Activated CD4-positive, alpha-beta memory T cell treated with anti-CD3 and anti-CD28 coated beads for 36 hours (primary cell): ENCODE measurements around the gene SULT1C3. TPM values are rescaled to one million over a fixed set of nuclear protein-coding genes. Genes with fewer than 3 reads are reported as not detected.

Source experiments
- CTCF ChIA-PET: fragments of 350-600 bp; sonication (Branson Sonifier 250); formaldehyde crosslinking; loops from one replicate; lab custom pipeline; 2021; ENCODE audit warnings: antibody characterized with exemption, inconsistent platforms; lab: Charles Lee
- POLR2A ChIA-PET: fragments of 350-600 bp; sonication (Branson Sonifier 250); formaldehyde crosslinking; loops from one replicate; lab custom pipeline; 2021; ENCODE audit warnings: antibody characterized with exemption; lab: Charles Lee
- DNase-seq: peaks from one replicate; pipeline ENCODE4 v3.0.0-alpha.2; 2020
- H3K27ac Mint-ChIP-seq: one replicate; pipeline ENCODE4 v1.8.0; 2021; ENCODE audit warnings: mixed read lengths
- H3K27me3 Mint-ChIP-seq: one replicate; pipeline ENCODE4 v1.8.0; 2021; ENCODE audit warnings: mixed read lengths
- H3K36me3 Mint-ChIP-seq: one replicate; pipeline ENCODE4 v1.8.0; 2021; ENCODE audit warnings: mixed read lengths
- H3K4me1 Mint-ChIP-seq: one replicate; pipeline ENCODE4 v1.8.0; 2021; ENCODE audit warnings: low read depth, mixed read lengths
- H3K4me3 Mint-ChIP-seq: one replicate; pipeline ENCODE4 v1.8.0; 2021; ENCODE audit warnings: mild to moderate bottlenecking, mixed read lengths
- H3K9me3 Mint-ChIP-seq: one replicate; pipeline ENCODE4 v1.8.0; 2021; ENCODE audit warnings: mixed read lengths
- intact Hi-C: fragments of 100-400 bp; cut with micrococcal nuclease; formaldehyde crosslinking; loops from one replicate; pipeline ENCODE4 v1.15.1; 2023
- total RNA-seq, 2 experiments: library from RNA; stranded (reverse); gene quantifications; one replicate each; pipeline ENCODE4 v1.2.3, GENCODE V29; 2021

The SULT1C3 gene
- total RNA-seq, 2 experiments from 2014 or later, result not detected

DNA sequence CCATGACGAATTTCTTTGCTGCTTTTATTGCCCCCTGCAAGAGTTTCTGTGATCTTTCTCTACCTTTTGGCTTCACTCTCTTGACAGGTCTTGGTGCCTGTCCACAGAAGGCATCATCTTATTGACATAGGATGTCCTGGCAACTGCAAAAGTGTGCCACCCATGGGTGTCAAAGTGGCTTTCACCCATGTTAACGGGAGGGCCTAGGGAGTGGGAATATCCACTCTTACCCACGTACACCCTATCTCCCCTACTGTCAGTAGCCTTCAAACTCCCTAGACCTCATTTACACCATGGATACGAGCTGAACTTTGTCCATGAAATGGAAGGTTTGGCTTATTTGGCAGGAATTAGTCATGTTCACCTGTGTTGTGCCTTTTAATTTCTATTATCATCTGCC is 16.2 kb upstream of the SULT1C3 start:
- Mint-ChIP-seq H3K4me3 (no peak overlapping the region), H3K27me3 (no peaks in the 10 kb centered on the region), H3K27ac (no peak overlapping the region), H3K4me1 (no peaks in the 10 kb centered on the region), H3K9me3 (peaks cover 12% of the 10 kb centered on the region), H3K36me3 (no peaks in the 10 kb centered on the region)
- CTCF ChIA-PET, result no interaction called here
- POLR2A ChIA-PET, result no interaction called here
- intact Hi-C loops, result no loop called here
- DNase-seq, result no peak

- peaks cover 1% of the 10 kb centered on the region for H3K27me3 Mint-ChIP-seq
- ChIA-PET POLR2A (no interaction called here), CTCF (no interaction called here)
- H3K4me3 Mint-ChIP-seq, result no peak overlapping the region
- intact Hi-C loops, result no loop called here
- no peak for DNase-seq
- no peaks in the 10 kb centered on the region for H3K4me1 Mint-ChIP-seq
- H3K9me3 Mint-ChIP-seq, result peaks cover 12% of the 10 kb centered on the region
- no peak overlapping the region for H3K27ac Mint-ChIP-seq
- H3K36me3 Mint-ChIP-seq, result no peaks in the 10 kb centered on the region
Measured at GRCh38 chr2:108224022-108224421, 15.7 kb upstream of the SULT1C3 start.

DNA sequence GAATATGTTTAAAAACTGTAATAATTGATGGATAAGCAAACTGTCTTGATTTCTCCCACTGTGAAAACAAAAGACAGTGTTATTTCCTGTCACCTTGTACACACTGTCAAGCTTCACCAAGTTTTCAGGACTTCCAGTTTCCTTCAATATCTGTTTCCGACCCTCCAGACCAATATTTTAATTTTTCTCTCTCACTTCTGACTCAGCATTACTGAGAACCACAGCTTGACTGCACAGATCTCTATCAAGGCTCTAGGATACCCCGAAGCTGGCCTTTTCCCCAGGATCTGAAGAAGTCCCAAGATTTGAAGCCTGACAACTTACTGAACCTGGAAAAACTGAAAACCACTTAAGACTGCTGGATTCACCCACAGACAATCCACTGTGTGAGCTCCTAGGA is 13.2 kb upstream of the SULT1C3 start:
- H3K27ac Mint-ChIP-seq, result no peak overlapping the region
- intact Hi-C loops, result no loop called here
- DNase-seq, result no peak
- CTCF ChIA-PET, result no interaction called here
- H3K4me1 Mint-ChIP-seq, result no peaks in the 10 kb centered on the region
- H3K9me3 Mint-ChIP-seq, result peaks cover 12% of the 10 kb centered on the region
- peaks cover 2% of the 10 kb centered on the region for H3K27me3 Mint-ChIP-seq
- POLR2A ChIA-PET, result no interaction called here
- H3K4me3 Mint-ChIP-seq, result no peak overlapping the region
- no peaks in the 10 kb centered on the region for H3K36me3 Mint-ChIP-seq

DNA sequence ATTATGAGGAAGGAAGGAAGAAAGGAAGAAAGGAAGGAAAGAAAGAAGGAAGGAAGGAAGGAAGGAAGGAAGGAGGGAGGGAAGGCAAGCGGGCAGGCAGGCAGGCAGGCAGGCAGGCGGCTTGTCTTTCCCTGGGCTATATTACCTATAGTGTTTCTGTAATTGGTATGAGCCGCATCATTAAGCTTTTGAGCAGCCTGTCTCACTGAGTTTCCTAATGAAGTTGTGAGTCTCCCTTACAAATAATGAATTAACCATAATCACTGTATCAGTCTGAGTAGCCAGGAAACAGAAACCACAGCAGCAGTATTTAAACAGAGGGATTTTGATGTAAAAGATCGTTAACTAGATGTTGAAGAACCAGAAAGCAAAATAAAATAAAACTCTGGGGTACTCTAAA is 11.8 kb upstream of the SULT1C3 start:
- CTCF ChIA-PET, result no interaction called here
- no peak overlapping the region for H3K4me3 Mint-ChIP-seq
- H3K27ac Mint-ChIP-seq, result no peak overlapping the region

GRCh38 chr2:108228537-108228936 is 11.2 kb upstream of the SULT1C3 start:
- H3K27me3 Mint-ChIP-seq, result peaks cover 2% of the 10 kb centered on the region
- no peak overlapping the region for H3K4me3 Mint-ChIP-seq
- POLR2A ChIA-PET, result no interaction called here
- no peak overlapping the region for H3K27ac Mint-ChIP-seq
- H3K36me3 Mint-ChIP-seq, result no peaks in the 10 kb centered on the region
- intact Hi-C loops, result no loop called here
- peaks cover 7% of the 10 kb centered on the region for H3K9me3 Mint-ChIP-seq
- no peak for DNase-seq
- CTCF ChIA-PET, result no interaction called here
- H3K4me1 Mint-ChIP-seq, result no peaks in the 10 kb centered on the region

More for the DNA sequence above, 11.8 kb upstream of the SULT1C3 start:
- Mint-ChIP-seq H3K36me3 (no peaks in the 10 kb centered on the region), H3K27me3 (peaks cover 2% of the 10 kb centered on the region), H3K9me3 (peaks cover 10% of the 10 kb centered on the region), H3K4me1 (no peaks in the 10 kb centered on the region)
- POLR2A ChIA-PET, result no interaction called here
- DNase-seq, result no peak
- intact Hi-C loops, result no loop called here

DNA sequence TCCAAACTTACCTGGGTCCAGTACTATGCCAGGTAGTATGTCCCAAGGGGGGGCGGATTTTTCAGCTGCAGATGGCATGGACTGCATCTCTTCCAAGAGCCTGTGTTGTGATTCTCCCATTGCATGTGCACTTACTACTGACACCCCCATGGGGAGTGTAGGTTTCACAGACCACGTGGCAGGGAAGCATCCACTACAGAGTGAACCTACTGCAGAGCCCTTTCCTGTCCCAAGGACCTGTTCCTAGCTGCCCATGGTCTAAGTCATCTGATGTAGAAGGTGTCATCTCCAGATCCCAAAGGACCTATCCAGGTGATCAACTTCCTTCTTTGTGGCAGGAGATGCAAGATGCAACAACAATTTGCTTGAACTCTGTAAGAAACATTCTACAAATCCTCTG is 9.9 kb upstream of the SULT1C3 start:
- ChIA-PET CTCF (no interaction called here), POLR2A (no interaction called here)
- H3K4me1 Mint-ChIP-seq, result no peaks in the 10 kb centered on the region
- H3K36me3 Mint-ChIP-seq, result no peaks in the 10 kb centered on the region
- H3K4me3 Mint-ChIP-seq, result no peak overlapping the region
- no peak for DNase-seq
- peaks cover 2% of the 10 kb centered on the region for H3K27me3 Mint-ChIP-seq
- peaks cover under 1% of the 10 kb centered on the region for H3K9me3 Mint-ChIP-seq
- intact Hi-C loops, result no loop called here
- no peak overlapping the region for H3K27ac Mint-ChIP-seq

- H3K27ac Mint-ChIP-seq, result no peak overlapping the region
- CTCF ChIA-PET, result no interaction called here
- peaks cover 20% of the 10 kb centered on the region for H3K9me3 Mint-ChIP-seq
- no peaks in the 10 kb centered on the region for H3K36me3 Mint-ChIP-seq
- POLR2A ChIA-PET, result no interaction called here
- DNase-seq, result no peak
- no peak overlapping the region for H3K4me3 Mint-ChIP-seq
- no peaks in the 10 kb centered on the region for H3K4me1 Mint-ChIP-seq
- peaks cover 3% of the 10 kb centered on the region for H3K27me3 Mint-ChIP-seq
- intact Hi-C loops, result no loop called here
Measured at GRCh38 chr2:108235577-108235976, 4.2 kb upstream of the SULT1C3 start.

DNA sequence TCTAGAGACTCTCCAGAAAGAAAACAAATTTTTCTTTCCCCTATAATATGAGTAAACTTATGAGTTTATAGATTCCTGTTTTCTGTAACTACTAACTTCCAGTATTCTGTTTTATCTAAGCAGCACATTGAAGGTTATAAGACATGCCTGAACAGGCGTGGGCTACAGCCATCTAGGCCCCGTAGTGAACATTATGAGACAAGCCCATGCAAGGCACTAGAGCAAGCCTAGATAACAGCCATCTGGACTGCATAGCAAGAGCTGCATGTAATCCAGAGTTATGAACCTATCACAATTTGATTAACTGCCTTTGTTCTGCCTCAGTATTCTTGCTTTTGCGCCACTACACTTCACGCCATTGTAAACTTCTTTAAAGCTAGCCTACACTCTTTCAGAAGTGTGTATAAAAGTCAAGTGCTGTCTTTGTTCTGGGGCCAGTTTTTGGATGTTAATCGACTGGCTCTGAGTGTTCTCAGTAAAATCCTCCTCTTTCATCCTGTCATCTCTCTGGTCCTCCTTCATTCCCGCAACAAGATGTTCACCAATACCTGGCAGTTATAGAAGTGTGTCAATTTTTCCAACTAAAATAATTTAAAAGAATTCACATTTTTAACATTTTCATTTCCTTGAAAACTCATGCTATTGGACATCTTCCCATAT is 3.0 kb upstream of the SULT1C3 start:
- ChIA-PET CTCF (no interaction called here), POLR2A (no interaction called here)
- H3K27ac Mint-ChIP-seq, result no peak overlapping the region
- H3K4me3 Mint-ChIP-seq, result no peak overlapping the region
- H3K9me3 Mint-ChIP-seq, result peaks cover 20% of the 10 kb centered on the region
- peaks cover 5% of the 10 kb centered on the region for H3K27me3 Mint-ChIP-seq
- no peaks in the 10 kb centered on the region for H3K4me1 Mint-ChIP-seq
- H3K36me3 Mint-ChIP-seq, result no peaks in the 10 kb centered on the region
- DNase-seq, result no peak
- intact Hi-C loops, result no loop called here

DNA sequence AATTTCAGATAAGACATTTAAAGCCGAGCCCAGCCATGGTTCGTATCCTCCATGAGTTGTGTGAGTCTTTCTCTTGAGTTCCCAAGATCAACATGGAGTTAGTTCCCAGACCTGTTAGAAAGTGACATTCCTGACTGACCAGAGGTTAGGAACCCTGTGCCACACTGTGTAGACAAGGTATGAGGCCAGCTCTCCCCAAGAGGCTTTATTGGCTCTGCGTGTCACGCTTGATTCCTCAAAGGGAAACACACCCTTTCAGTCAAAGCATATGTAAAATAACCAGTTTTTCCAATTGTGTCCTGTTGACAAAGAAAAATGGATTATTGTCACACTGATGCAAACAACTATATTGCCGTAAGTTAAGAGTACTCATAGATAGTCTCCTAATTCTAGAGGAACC is 1.2 kb downstream of the SULT1C3 start:
- H3K27me3 Mint-ChIP-seq, result peaks cover 4% of the 10 kb centered on the region
- ChIA-PET POLR2A (no interaction called here), CTCF (interaction anchor here (0.6 kb wide), 1 partner anchor 197 kb away, joined by 4 read pairs; no protein-coding TSS in a partner anchor)
- no peak for DNase-seq
- no peak overlapping the region for H3K4me3 Mint-ChIP-seq
- intact Hi-C loops, result no loop called here
- no peaks in the 10 kb centered on the region for H3K36me3 Mint-ChIP-seq
- peaks cover 18% of the 10 kb centered on the region for H3K9me3 Mint-ChIP-seq
- H3K4me1 Mint-ChIP-seq, result no peaks in the 10 kb centered on the region
- no peak overlapping the region for H3K27ac Mint-ChIP-seq

- H3K27me3 Mint-ChIP-seq, result peaks cover 2% of the 10 kb centered on the region
Measured at GRCh38 chr2:108243566-108243965, 3.8 kb downstream of the SULT1C3 start.

DNA sequence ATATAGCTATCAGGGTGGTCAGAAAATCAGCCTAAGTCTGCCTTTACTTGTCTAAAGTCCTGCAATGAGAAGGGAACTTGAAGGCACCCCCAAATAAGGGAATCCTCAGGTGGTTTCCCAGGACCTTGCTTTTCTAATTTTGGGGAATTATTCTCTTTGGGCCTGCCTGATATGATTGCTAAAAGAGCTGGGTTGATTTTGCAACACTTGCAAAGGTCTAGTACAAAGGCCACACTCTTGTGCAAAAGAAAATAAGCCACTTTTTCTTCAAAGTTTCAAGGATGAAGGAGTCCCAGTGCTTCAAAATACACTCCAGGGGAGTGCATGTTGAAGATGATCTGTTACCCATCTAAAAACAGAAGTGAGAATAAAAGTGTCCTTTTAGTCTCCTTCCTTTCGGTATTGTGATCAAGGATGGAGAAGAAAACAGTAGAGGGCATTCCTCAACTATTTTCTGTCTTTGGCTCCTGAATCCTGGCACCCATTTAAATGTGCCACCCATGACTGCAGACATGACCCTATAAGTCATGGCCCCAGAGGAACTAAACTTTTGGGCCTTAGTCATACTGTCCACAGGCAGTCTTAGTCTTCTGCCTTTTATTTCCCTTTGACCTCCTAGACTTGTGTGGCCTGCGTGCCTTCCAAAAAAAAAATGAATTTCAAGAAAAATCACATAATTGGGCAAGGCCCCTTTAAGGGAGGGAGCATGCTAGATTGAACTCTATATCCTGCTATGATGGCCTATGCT is 5.1 kb downstream of the SULT1C3 start:
- CTCF ChIA-PET, result no interaction called here
- no peak for DNase-seq
- Mint-ChIP-seq H3K9me3 (peaks cover 5% of the 10 kb centered on the region), H3K4me3 (no peak overlapping the region), H3K27ac (no peak overlapping the region), H3K36me3 (no peaks in the 10 kb centered on the region), H3K27me3 (peaks cover 2% of the 10 kb centered on the region), H3K4me1 (no peaks in the 10 kb centered on the region)
- POLR2A ChIA-PET, result no interaction called here
- intact Hi-C loops, result no loop called here

More at GRCh38 chr2:108243566-108243965, 3.8 kb downstream of the SULT1C3 start:
- DNase-seq, result no peak
- no peak overlapping the region for H3K4me3 Mint-ChIP-seq
- H3K4me1 Mint-ChIP-seq, result no peaks in the 10 kb centered on the region
- no peak overlapping the region for H3K27ac Mint-ChIP-seq
- peaks cover 5% of the 10 kb centered on the region for H3K9me3 Mint-ChIP-seq
- CTCF ChIA-PET, result no interaction called here
- H3K36me3 Mint-ChIP-seq, result no peaks in the 10 kb centered on the region
- POLR2A ChIA-PET, result no interaction called here
- intact Hi-C loops, result no loop called here

DNA sequence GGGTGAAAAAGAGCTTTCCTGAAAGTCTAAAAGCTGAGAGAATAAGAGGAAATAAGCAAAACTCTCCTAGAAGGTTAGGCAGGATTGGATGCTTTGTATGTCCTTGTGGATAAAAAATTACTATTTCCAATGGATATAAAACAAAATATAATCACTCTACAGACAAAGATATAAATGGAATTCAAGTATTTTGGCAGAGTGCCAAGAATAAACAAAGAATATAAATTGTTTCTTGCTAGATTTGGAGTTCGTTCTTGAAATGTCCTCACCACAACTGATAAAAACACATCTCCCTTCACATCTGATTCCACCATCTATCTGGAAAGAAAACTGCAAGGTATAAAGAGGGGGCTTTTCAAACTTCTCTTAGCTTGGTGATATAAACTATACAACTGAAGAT is 13.3 kb downstream of the SULT1C3 start:
- intact Hi-C loops, result no loop called here
- POLR2A ChIA-PET, result no interaction called here

More for the DNA sequence above, 13.3 kb downstream of the SULT1C3 start:
- no peak for DNase-seq
- no peak overlapping the region for H3K27ac Mint-ChIP-seq
- H3K36me3 Mint-ChIP-seq, result no peaks in the 10 kb centered on the region
- H3K27me3 Mint-ChIP-seq, result peaks cover 2% of the 10 kb centered on the region
- CTCF ChIA-PET, result no interaction called here
- no peaks in the 10 kb centered on the region for H3K9me3 Mint-ChIP-seq
- H3K4me1 Mint-ChIP-seq, result no peaks in the 10 kb centered on the region
- H3K4me3 Mint-ChIP-seq, result no peak overlapping the region
